Panc1 (cell line): ENCODE results near the gene SNRPB2. TPM values are rescaled to one million over a fixed set of nuclear protein-coding genes. Genes with fewer than 3 reads are reported as not detected.

Experiments used
- ATAC-seq: fragments of 200-7000 bp; cut with Tn5 transposase; 2 replicates; pipeline ENCODE4 v1.9.1; 2020; ENCODE audit warnings: mild to moderate bottlenecking, moderate library complexity
- BruUV-seq: library from RNA; stranded (reverse); fragments of 400-500 nt; replicated peaks from 2 replicates; lab custom pipeline; 2021; lab: Mats Ljungman, UMichigan
- CTCF ChIA-PET: fragments of 300-600 bp; sonication (Branson Sonifier 250); formaldehyde crosslinking; loops from one replicate; lab custom pipeline; 2022; ENCODE audit warnings: antibody characterized with exemption; lab: Charles Lee
- POLR2A ChIA-PET: fragments of 300-600 bp; sonication (Branson Sonifier 250); formaldehyde crosslinking; loops from one replicate; lab custom pipeline; 2022; ENCODE audit warnings: antibody characterized with exemption; lab: Charles Lee
- DNase-seq: peaks from one replicate; pipeline ENCODE4 v3.0.0-alpha.2; 2010; ENCODE audit warnings: low read depth, low spot score
- H3K27ac ChIP-seq: 2 replicates; pipeline ENCODE4 v1.5.1; 2011; ENCODE audit warnings: mild to moderate bottlenecking, low read length, inconsistent platforms
- H3K27me3 ChIP-seq: fragments of 200-500 bp; sonication (Bioruptor generic); 2 replicates; pipeline ENCODE4 v1.6.0; 2014; ENCODE audit warnings: low read length, inconsistent platforms; ENCODE audit not compliant: control insufficient read depth, insufficient read depth
- H3K36me3 ChIP-seq: fragments of 200-500 bp; sonication (Bioruptor generic); 2 replicates; pipeline ENCODE4 v1.5.1; 2014; ENCODE audit warnings: inconsistent platforms, mild to moderate bottlenecking, low read length, moderate library complexity; ENCODE audit not compliant: control insufficient read depth, insufficient read depth
- H3K4me1 ChIP-seq: 2 replicates; pipeline ENCODE4 v1.5.1; 2011; ENCODE audit warnings: inconsistent platforms, mild to moderate bottlenecking, low read length, moderate library complexity; ENCODE audit not compliant: control insufficient read depth, insufficient read depth
- H3K4me3 ChIP-seq, 2 experiments: 2 replicates each; pipeline ENCODE4 v1.5.1; 2011 to 2012; ENCODE audit warnings: low read depth in 2 of 2, low read length in 2 of 2, mild to moderate bottlenecking in 2 of 2, inconsistent platforms in 1 of 2, moderate library complexity in 1 of 2
- H3K9me3 ChIP-seq: fragments of 200-500 bp; sonication (Bioruptor generic); 2 replicates; pipeline ENCODE4 v1.5.1; 2014; ENCODE audit warnings: low read depth, mild to moderate bottlenecking, inconsistent platforms, low read length, moderate library complexity; ENCODE audit not compliant: control insufficient read depth, insufficient read depth
- POLR2AphosphoS5 ChIP-seq: IDR thresholded peaks from 2 replicates; pipeline ENCODE4 v1.6.1; 2012; ENCODE audit warnings: mild to moderate bottlenecking, low read depth, low read length, moderate library complexity
- SIN3A ChIP-seq: IDR thresholded peaks from 2 replicates; pipeline ENCODE4 v1.6.1; 2012; ENCODE audit warnings: low read depth, mild to moderate bottlenecking, low read length, moderate library complexity, borderline replicate concordance; ENCODE audit not compliant: insufficient read depth
- TCF7L2 ChIP-seq: IDR thresholded peaks from 2 replicates; pipeline ENCODE4 v1.6.1; 2011; ENCODE audit warnings: mild to moderate bottlenecking, low read depth, low read length, inconsistent platforms
- in situ Hi-C: cut with HindIII; loops from 2 replicates; pipeline ENCODE4 v1.10.0; 2016; ENCODE audit warnings: low sequenced_read_pairs, low pct_unique_long_range_greater_than_20kb
- intact Hi-C: fragments of 100-400 bp; cut with micrococcal nuclease; formaldehyde crosslinking; loops from one replicate; pipeline ENCODE4 v1.10.0; 2022; ENCODE audit not compliant: unreplicated experiment
- total RNA-seq: library from RNA; stranded (reverse); gene quantifications from one replicate; pipeline ENCODE4 v1.2.1, GENCODE V29; 2021; ENCODE audit not compliant: unreplicated experiment
- TF ChIP-seq, protein P1 (sequence below), 2 experiments: IDR thresholded peaks; 2 replicates each; pipeline ENCODE4 v1.6.1; 2011 to 2012; ENCODE audit warnings: low read depth in 2 of 2, control low read depth in 1 of 2, low read length in 1 of 2, mild to moderate bottlenecking in 1 of 2, moderate library complexity in 1 of 2; ENCODE audit not compliant: insufficient read depth in 1 of 2
- TF ChIP-seq, protein P2 (sequence below): fragments of 450-650 bp; IDR thresholded peaks from 2 replicates; pipeline ENCODE4 v1.5.1; 2017; ENCODE audit warnings: mild to moderate bottlenecking

SNRPB2 gene
- total RNA-seq, 1 experiment from 2014 or later, result 68.5 TPM

DNA sequence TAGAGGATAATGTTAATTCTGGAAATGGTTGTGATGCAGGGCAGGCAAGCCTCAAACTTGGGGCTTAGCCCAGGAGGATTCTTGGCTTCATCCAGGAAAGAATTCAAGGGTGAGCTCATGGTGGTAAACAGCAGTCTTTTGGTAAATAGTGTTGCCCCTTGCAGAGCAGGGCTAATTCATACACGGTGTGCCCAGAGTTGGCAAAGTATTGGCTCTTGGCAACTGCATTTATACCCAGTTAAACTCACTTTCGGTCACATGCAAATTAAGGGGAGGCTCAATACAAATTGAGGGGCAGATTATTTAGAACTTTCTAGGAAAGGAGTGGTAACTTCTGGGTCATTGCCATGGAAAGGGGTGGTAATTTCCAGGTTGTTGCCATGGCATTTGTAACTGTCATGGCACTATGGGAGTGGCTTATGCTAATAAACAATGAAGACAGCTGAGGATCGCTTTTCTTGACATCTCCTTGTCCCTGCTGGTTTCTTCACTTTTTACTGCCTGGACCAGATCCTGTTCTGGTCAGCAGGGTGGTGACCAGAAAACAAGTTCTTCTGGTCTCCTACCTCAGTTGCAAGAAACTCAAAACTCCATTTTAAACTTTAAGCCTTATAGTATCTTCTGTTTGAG, 14.5 kb downstream of the SNRPB2 start:
- no peak overlapping the region for H3K27ac ChIP-seq
- H3K4me1 ChIP-seq, result no peaks in the 10 kb centered on the region
- CTCF ChIA-PET, result no interaction called here
- intact Hi-C loops, result no loop called here
- H3K4me3 ChIP-seq, result no peak overlapping the region
- TF ChIP-seq, protein P1, sequence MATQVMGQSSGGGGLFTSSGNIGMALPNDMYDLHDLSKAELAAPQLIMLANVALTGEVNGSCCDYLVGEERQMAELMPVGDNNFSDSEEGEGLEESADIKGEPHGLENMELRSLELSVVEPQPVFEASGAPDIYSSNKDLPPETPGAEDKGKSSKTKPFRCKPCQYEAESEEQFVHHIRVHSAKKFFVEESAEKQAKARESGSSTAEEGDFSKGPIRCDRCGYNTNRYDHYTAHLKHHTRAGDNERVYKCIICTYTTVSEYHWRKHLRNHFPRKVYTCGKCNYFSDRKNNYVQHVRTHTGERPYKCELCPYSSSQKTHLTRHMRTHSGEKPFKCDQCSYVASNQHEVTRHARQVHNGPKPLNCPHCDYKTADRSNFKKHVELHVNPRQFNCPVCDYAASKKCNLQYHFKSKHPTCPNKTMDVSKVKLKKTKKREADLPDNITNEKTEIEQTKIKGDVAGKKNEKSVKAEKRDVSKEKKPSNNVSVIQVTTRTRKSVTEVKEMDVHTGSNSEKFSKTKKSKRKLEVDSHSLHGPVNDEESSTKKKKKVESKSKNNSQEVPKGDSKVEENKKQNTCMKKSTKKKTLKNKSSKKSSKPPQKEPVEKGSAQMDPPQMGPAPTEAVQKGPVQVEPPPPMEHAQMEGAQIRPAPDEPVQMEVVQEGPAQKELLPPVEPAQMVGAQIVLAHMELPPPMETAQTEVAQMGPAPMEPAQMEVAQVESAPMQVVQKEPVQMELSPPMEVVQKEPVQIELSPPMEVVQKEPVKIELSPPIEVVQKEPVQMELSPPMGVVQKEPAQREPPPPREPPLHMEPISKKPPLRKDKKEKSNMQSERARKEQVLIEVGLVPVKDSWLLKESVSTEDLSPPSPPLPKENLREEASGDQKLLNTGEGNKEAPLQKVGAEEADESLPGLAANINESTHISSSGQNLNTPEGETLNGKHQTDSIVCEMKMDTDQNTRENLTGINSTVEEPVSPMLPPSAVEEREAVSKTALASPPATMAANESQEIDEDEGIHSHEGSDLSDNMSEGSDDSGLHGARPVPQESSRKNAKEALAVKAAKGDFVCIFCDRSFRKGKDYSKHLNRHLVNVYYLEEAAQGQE (IDR thresholded peaks at IDR 0.05; ENCODE audit: insufficient read depth in 1 of 2, low read depth in 2 of 2, low read length in 1 of 2), result no peak
- TF ChIP-seq SIN3A (no peak), TCF7L2 (no peak), POLR2AphosphoS5 (no peak)
- TF ChIP-seq, protein P2, sequence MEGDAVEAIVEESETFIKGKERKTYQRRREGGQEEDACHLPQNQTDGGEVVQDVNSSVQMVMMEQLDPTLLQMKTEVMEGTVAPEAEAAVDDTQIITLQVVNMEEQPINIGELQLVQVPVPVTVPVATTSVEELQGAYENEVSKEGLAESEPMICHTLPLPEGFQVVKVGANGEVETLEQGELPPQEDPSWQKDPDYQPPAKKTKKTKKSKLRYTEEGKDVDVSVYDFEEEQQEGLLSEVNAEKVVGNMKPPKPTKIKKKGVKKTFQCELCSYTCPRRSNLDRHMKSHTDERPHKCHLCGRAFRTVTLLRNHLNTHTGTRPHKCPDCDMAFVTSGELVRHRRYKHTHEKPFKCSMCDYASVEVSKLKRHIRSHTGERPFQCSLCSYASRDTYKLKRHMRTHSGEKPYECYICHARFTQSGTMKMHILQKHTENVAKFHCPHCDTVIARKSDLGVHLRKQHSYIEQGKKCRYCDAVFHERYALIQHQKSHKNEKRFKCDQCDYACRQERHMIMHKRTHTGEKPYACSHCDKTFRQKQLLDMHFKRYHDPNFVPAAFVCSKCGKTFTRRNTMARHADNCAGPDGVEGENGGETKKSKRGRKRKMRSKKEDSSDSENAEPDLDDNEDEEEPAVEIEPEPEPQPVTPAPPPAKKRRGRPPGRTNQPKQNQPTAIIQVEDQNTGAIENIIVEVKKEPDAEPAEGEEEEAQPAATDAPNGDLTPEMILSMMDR, result no peak
- H3K27me3 ChIP-seq, result peaks cover 2% of the 10 kb centered on the region; the same call in 1 of the 2 replicates
- DNase-seq (no peak), ATAC-seq (no peak)
- no TSS peak for BruUV-seq
- in situ Hi-C loops, result no loop called here
- H3K36me3 ChIP-seq, result peaks cover 15% of the 10 kb centered on the region; the same call in 1 of the 2 replicates
- H3K9me3 ChIP-seq, result no peaks in the 10 kb centered on the region
- POLR2A ChIA-PET, result no interaction called here

DNA sequence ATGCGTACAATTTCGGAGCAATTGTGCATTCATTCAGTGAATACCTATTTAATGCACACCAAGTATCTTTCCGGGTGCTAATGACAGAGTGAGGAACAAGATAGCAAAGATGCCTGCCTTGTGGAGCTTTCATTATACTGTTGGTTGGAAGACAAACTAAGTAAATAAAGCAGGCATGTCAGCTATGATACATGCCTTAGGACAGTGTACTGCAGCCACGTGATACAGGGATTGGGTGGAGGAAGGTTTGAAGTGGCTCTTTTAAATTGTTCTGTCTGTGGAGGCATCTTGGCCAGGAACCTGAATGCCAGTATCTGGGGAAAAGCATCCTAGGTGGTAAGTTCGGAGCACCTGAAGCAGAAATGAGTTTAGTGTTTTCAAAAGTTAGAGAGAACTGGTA, 15.4 kb downstream of the SNRPB2 start:
- Histone ChIP-seq H3K36me3 (peaks cover 11% of the 10 kb centered on the region; the same call in 1 of the 2 replicates), H3K27me3 (peaks cover 2% of the 10 kb centered on the region; the same call in 1 of the 2 replicates), H3K4me1 (no peaks in the 10 kb centered on the region), H3K4me3 (no peak overlapping the region), H3K9me3 (no peaks in the 10 kb centered on the region), H3K27ac (no peak overlapping the region)
- ChIA-PET POLR2A (interaction anchor here (0.7 kb wide), 1 partner anchor 24 kb away, joined by 3 read pairs; no protein-coding TSS in a partner anchor), CTCF (no interaction called here)
- ATAC-seq (no peak), DNase-seq (no peak)
- TF ChIP-seq, protein P1 (IDR thresholded peaks at IDR 0.05; ENCODE audit: insufficient read depth in 1 of 2, low read depth in 2 of 2, low read length in 1 of 2), result no peak
- TF ChIP-seq TCF7L2 (no peak), POLR2AphosphoS5 (no peak), SIN3A (no peak)
- TF ChIP-seq, protein P2, result no peak
- in situ Hi-C loops, result no loop called here
- intact Hi-C loops, result no loop called here
- BruUV-seq, result no TSS peak
